C4-2B (cell line): ENCODE data around the gene NCOA4.

Experiments used
- ZFX ChIP-seq: fragments of 450-650 bp; IDR thresholded peaks from 2 replicates; pipeline ENCODE4 v1.6.1; 2017
- TF ChIP-seq, protein P1 (sequence below): fragments of 450-650 bp; conservative IDR thresholded peaks from 2 replicates; pipeline ENCODE4 v1.5.1; 2017; ENCODE audit warnings: mild to moderate bottlenecking

DNA sequence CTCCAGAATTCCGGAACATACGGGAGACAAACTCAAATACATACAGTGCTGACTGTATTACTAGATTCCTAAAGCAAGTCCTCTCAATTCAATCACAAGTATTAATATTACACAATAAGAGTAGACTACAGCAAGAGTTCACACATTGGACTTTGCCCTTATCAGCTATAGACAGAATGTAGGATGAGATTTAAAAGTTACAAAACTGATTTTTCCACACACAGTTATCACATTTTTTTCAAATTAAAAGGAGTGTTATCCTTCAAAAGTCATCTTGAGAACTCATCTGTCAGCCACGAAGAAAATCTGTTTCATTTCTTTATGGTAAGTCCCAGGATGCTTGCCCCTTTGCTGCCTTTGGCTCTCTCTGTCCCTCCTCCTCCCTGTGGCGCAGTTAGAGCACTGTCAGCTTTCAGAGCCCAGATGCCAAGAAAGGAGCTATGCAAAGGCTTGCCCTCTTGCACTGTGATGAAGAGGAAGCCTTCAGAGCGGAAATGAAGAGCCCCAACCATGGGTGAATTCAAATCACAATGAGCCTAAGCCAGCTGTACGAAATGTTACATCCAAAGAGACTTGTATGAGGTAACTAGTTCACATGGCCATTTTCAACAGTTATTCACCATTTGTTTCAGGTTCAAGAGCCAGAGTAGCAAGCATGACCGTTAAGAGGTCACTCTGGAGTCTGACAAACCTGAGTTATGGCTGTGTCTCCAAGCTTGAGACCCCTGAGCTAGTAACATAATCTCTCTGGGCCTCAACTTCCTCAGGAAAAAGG lies 10.7 kb downstream of the NCOA4 start:
- TF ChIP-seq, protein P1, sequence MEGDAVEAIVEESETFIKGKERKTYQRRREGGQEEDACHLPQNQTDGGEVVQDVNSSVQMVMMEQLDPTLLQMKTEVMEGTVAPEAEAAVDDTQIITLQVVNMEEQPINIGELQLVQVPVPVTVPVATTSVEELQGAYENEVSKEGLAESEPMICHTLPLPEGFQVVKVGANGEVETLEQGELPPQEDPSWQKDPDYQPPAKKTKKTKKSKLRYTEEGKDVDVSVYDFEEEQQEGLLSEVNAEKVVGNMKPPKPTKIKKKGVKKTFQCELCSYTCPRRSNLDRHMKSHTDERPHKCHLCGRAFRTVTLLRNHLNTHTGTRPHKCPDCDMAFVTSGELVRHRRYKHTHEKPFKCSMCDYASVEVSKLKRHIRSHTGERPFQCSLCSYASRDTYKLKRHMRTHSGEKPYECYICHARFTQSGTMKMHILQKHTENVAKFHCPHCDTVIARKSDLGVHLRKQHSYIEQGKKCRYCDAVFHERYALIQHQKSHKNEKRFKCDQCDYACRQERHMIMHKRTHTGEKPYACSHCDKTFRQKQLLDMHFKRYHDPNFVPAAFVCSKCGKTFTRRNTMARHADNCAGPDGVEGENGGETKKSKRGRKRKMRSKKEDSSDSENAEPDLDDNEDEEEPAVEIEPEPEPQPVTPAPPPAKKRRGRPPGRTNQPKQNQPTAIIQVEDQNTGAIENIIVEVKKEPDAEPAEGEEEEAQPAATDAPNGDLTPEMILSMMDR, result no peak
- TF ChIP-seq ZFX, result no peak
